HG02981 (cell line): ENCODE results near the gene TXNRD2.

ENCODE experiments used
- ATAC-seq: cut with Tn5 transposase; IDR thresholded peaks from one replicate; pipeline ENCODE4 v1.9.1; 2021; ENCODE audit warnings: mild to moderate bottlenecking, moderate library complexity; ENCODE audit not compliant: unreplicated experiment

Gene TXNRD2

DNA sequence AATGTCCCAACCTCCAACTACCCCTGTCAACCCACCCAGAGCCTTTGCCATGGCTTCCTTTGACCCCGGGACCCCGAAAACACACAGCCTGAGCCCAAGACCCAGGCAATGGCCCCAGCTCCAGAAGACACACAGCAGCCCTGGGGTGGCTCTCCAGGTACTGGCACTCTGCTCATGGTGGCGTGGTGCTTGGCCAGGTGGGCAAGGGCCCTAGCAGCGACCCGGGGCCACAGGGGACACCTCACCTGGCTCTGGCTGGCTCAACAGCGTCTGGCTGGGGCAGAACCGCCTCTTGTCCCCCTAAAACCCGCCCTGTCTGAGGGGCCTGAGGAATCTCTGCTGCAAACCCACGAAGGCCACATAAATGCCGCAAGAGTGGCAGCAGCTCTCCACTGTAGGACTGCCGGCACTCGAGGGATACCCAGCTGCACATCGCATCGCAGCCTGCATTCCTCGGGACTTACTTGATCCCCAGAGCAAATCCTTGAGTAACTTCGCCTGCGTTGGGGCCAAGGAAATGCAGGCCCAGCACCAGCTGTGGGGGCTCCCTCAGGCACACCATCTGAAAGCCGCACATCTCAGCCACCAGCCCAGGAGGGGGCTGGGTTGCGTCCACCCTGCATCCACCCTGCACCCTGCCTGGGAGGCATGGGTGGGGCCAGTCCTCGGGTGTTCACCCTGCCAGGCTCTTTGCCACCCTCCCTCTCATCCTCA lies 63.8 kb downstream of the TXNRD2 start:
- no peak for ATAC-seq

DNA sequence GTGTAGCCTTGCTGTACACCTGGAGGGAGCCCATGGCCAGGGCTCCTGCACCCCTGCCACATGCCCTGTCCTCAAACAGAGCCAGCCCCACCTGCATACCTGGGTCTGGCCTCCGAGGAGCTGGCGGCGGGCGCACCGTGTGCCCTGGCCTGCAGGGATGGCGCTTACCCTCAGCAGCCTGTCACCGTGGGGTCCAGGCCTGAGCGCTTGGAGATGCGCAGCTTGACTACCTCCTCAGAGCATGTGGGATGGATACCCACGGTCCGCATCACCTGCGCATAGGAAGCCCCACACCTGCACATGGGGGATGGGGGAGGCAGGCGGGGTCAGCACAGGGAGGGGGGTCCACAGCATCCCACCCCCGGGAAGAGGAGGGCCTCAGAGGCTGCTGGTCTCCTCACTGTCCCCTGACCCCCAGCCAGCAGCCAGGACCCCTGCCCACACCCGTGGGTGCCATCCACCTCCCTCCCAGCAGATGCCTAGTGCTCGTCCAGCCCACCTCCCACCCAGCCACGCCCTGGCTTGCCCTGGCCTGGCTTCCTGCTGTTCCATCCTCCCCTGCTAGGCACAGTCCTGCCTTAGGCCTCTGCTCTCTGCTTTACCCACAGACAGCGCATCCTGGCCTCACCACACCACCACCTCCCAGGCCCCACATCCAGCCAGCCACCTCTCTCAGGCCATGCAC lies 64.5 kb downstream of the TXNRD2 start:
- ATAC-seq = no peak

DNA sequence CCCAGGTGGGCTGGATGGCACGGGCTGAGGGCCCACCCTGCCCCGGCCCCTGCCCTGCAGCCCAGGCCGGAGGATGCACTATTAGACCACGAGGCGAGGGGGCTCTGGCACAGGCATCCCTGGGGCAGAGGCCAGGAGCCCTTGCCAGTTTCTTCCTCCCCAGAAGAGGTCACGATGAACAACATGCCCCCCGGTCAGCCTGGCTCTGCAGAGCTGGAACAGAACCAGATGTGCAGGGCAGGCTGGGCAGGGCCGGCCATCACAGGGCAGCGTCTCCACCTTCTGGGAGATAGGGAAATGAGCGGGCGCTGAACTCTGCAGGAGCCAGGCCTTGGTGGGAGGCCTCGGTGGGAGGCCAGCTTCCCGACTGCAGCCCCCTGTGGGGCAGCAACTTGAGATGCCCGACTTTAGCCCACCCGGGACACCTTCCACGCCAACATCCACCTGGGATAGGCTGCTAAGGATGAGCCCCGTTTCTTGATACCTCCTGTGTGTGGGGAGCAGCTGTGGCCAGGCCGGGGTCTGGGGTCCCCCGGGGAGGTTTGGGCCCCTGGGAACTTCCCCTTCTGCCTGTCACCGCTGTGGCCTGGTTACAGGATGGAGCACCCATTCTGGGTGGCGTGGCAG lies 65.2 kb downstream of the TXNRD2 start:
- no peak for ATAC-seq

DNA sequence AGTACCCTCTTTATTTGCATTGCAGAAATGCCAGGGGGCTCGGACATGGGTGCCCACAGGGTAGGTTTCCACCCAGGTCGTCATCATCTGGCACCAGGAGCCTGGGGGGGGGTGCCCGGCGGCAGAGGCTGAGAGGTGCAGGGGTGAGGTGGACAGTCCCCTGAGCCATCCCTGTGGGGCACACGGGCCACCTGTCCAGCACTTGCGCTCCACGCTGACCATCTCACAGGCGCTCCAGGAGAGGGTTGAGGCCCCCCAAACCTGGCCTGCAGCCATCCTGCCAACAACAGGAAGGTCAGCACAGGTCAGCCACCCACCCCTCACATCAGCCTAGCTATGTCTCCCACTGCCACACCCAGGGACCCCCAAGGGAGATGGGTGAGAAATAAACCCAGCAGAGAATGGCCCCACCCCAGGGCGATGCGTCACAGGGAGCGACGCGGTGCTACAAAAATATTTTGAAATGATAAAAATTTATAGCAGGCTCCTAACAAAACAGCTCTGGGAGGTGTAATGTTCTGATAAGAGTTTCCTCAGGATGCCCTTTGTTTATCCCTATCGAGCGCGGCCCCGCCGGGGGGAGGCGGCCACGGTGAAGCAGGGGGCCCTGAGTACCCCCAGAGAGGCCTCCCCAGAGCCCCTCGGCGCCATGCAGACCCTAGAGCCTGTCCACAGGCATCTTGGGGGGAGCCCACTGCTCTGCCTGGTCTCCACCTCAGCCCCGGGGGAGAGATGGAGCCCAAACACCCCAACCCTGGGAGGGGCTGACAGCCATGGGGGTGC lies 65.9 kb downstream of the TXNRD2 start:
- no peak for ATAC-seq

DNA sequence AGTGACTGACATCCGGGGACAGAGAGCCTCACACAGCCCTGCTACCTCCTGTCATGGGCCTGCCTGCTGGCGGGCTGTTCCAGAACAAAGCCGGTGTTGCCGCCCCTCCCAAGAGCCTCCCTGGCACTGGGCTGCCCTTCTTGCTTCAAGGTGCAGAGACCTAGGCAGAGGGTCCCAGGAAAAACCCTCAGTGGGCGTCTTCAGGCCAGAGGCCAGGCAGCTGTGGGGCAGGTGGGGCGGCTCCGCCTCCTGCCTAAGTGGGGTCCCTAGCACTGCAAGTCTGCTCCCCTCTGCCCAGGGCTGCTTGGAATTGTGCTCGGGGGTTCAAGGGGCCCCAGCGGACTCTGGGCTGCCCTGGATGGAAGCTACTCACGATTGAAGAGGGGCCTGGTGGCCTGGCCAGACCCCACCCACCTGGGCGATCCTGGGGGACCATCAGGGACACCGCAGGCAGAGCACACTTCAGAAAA lies 66.5 kb downstream of the TXNRD2 start:
- ATAC-seq = no peak

DNA sequence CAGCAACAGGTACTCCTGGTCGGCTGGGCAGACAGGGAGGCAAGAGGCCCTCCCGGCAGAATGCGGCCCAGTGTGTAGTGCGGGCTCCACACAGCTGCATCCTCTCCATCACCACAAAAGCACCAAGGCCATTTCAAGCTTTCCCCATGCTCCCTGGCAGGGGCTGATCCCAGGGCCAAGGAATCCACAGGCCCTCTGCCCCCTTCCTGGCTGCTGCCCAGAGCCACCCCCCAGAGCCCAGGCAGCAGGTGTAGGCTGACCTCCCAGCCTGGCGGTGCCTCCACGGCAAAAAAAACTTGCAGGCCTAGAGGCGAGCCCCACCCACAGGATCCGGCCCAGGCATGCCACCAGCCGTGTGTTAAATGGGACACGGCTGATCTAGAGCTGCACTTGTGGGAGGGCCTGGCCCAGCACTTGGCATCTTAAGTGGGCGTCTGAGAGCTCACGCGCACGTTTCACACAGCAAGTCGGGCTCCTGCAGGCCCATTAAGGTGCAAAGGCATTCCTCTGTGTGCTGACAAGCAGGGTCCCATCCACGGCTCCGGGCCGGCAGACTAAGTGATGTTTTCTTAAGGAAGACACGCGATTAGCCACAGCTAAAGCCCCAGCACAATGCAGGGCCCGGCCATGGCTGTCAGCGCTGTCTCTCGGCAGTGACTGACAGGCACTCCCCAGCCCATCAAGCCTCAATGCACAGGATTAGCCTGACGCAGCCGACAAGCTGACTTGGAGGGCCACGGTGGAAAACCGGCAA lies 67.1 kb downstream of the TXNRD2 start:
- no peak for ATAC-seq

DNA sequence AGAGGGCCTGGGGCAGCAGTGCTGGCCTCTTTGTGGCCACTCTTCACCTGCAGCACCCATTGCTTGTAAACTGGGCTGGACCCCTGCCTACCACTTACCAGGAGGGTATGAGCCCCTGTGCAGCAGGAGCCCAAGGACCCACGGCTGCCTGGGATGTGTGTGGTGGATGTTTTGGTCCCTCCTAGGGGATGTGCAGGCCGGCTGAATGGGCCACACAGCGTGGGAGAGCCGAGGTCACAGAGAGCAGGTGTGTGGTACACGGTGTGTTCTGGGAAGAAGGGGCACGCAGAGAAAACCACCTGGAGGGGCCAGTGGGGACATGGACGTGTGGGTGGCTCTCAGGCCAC lies 67.7 kb downstream of the TXNRD2 start:
- no peak for ATAC-seq

DNA sequence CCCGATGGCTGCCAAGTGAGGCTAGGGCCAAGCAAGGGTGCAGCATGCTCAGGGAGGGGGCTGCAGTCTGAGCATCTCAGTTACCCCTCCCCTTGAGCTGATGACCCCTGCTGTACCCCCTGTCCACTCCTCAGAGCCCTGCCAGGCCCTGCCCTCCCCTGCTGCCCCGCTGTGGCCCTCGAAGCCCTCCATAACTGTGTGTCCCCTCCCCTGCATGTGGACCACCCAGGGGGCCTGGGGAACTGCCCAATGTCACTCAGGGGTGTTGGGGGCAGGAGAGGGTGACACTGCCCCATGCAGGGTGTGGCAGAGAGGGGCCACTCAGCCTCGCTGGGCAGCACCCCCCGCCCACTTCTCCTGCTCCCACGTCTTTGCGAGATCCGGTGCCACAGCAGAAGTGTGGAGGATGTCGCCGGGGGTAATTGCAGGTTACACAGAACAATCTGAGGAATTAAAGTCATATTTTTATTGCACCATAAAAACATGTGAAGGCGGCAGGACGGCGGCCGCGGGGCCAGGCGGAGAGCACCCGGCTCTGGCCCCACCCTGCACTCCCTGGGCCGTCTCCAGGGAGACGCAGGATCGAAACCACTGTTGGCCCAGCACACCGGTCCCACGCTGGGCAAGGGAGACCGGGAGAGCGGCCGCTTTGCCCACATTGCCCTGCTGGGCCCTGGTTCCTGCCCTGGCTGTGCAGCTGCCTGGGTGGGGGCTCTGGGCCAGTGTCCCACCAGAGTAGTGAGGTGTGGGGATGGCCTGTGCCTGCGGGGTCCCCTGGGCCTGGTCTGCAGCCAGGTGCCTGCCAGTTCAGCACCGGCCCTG lies 68.3 kb downstream of the TXNRD2 start:
- ATAC-seq = no peak

DNA sequence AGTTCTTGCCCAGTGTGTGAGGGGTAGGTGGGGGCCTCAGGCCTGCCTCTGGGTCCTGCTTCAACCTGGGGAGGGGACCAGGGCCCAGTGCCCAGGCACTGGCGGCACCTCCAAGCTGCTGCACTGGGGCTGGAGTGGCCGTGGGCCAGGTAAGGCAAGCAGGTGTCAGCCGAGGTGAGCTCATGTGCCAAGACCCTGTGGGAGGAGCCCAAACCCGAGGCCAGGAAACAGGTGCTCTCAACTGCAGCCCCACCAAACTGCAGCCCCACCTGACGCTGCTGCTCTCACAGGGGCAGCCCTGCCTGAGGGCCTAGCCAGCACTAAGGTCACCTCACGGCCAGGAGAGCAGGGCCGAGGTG lies 68.9 kb downstream of the TXNRD2 start:
- no peak for ATAC-seq

DNA sequence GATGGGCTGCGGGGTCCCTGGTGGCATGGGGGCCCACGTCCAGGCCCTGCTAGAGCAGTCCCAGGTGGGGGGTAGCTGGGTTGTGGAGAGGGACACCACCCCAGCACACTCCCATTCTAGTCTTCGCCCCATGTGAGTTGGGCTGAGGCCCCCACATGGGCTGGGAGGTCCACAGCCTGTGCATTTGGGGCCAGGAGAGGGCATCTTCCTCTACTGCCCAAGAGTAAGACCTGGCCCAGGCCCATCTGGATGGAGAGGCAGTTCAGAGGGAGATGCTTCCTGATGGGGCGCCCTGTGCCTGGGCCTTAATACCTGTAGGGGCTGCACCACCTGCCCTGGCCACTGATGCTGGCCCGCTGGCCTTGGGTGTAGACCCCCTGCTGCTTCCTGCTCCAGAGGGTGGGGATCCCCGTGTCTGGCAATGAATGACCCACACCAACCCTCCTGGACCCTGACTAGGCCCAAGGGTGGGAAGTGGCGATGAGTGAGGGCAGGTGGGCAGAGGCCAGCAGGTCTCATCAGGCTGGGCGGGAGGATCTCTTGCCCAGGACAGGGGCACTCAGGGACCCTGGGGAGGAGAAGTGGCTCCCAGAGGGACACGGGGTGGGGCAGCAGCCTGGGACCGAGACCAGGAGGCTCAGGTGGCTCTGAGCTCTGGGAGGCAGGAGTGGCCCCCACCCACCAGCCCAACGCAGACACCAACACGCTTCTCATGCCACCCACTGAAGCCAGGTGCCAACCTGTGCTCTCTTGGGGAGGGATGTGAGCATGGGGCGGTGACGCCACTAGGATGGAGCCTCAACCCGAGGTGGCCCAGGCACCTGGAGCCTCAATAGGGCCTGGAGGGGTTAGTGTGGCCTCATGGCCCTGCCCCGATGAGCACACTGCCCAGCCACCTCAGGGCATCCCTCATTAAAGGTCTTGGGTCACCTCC lies 69.5 kb downstream of the TXNRD2 start:
- ATAC-seq = no peak

DNA sequence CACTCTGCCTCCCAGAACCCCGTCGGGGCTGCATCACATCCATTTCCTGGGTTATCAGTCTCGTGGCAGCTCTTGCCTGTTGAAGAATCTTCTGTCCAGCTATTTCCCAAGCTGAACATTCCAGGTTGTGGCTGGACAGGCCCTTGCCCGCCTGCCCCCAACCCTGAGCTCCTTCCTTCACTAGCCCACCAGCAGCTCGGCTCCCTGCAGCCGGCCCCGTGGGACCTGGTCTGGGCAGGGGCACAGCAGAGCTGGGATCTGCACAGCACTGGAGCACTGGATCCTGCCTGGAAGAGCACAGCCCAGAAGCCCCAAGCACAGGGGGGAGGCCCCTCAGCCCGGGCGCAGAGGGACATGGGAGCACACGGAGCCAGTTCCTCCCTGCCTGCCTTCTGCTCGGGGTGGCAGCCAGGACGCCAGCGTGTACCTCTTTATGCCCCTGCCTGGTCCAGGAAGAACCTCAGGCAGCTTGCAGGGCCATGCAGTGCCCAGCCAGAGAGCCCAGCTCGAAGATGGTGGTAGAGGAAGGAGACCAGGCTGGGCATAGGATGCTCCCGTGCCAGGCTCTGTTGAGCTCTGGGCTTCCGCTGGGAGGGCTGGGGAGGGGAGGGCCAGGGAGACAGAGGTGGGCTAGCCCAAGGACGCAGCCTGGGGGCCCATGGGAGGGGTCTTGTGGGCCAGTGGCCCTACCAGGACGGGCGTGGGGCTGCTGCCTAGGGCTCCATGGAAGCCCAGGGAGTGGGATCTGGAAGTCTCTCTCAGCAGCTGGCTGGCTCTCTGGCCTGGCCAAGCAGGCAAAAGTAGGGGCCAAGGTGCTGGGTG lies 70.4 kb downstream of the TXNRD2 start:
- no peak for ATAC-seq

DNA sequence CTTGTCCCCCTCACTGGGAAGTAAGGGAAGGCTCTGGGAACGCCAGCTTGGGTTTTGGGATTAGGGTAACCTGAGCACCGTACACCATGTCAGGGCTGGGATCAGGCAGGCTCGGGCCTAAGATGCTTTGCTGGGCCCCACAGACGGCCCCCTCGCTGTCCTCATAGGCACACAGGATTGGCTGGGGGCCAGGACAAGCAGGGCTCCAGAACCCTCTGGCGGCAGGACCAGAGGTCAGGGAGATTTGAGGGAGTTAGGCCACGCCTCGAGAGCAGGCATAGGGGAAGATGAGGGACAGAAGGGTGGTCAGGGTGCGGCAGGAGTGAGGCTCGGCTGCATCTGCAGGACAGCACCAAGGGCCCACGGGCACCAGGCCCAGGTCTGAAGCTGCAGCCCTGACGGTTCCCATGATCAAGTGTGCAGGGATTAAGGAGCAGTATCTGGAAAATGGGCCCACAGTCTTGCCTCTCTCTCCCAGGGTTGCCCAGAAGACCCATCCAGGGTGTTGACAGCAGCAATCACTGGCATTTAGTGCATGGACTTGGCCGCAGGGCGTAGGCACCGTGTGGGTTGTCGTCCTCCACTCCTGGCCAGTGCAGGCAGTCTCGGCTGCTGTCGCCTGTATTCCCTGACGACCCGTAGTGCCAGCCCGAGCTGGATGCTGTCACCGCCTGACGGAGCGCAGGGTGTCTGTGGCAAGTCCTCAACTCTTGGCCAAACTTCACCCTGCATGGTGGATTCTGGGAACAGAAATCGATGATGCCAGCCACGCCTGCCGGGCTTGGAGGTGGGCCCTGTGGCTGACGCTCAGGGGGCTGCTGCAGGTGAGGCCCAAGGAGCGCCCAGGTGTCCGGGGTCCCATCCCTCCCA lies 71.2 kb downstream of the TXNRD2 start:
- ATAC-seq = no peak

DNA sequence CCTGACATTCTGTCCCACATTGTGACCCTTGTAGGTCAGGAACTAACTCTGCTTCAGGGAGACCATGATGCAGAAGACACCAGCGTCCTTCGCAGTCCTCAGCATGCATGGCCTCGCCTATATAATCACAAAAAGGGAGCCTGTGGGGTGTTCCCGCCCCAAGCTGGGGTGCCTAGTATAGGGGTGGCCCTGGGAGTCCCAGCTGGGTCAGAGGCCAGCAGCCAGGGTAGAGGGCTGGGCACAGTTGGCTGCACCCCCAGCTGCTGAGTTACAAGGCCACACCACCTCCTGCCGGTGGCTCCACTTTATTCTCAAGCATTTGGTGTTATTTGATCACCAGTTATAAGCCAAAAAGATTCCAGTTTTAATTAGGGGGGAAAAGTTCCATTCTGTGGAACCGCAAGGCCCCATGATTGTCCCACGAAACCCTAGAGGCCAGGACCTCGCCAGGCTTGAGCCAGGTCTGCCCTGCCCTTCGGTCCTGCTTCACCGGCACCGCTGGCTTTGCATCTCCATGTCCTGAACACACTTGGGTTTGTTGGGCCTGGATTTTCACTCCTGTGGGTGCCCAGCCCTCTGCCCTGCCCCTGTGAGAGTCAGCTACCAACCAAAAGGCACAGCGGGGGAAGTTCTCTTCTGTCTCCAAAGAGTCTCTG lies 72.0 kb downstream of the TXNRD2 start:
- ATAC-seq = no peak

DNA sequence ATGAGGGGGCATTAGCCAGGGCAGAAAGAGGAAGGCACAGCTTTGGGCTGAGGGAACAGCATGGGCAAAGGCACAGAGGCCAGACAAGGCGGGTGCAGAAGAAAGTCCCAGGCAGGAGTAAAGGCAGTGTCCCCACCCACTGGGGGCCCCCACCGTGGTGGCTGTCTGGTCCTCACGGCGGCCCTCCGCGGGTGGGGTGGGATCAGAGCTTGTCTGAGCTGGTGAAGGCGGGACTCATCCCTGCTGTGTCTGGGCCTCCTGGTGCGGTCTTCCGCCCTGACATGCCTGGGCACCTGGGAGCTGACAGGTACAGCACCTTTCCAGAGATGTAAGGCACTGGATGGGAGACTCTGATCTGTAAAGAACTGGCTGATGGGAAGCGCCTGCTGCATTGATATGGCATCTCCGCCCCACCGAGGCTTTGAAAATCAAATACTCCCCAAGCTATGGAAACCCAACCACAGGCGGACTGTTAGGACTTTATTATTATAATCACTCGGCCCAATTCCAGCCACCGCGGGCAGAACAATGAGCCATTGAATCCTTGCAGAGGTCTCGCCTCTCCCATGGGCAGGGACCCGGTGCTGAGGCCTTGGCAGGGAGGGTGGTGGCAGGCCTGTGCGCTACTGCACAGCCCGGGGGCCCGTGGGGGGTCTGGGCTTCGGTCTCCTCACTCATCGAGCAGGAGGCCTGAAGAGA lies 72.7 kb downstream of the TXNRD2 start:
- no peak for ATAC-seq

DNA sequence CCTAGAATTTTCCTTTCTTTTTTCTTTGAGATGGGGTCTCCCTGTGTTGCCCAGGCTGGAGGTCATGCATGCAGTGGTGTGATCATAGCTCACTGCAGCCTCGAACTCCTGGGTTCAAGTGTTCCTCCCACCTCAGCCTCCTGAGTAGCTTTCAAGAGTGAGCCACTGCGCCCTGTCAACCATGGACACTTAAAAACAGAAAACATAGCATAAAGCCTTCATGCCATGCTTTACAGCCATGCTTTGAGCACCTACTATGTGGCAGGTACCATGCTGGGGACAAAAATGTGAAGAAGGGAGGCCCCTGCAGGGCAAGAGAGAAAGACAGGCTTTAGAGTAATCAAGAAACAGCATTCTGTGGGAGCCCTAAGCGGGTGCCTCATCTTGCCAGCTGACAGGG lies 73.3 kb downstream of the TXNRD2 start:
- no peak for ATAC-seq

DNA sequence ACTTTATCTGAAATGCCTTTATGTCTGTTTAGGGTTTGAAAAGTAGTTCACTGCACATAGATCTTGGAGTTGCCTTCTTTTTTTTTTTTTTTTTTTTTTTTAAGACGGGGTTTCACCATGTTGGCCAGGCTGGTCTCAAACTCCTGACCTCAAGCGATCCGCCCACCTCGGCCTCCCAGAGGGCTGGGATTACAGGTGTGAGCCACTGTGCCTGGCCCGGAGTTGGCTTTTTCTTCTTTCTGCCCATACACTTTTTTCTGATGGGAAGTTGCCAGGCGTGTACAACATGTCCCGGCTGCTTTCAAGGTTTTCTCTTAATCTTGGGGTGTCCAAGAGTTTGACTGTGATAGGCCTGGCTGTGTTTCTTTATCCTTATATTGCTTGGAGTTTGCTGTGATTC lies 74.0 kb downstream of the TXNRD2 start:
- ATAC-seq = no peak
